K562 (cell line): ENCODE data around the gene PPFIBP2. TPM values are rescaled to one million over a fixed set of nuclear protein-coding genes. Genes with fewer than 3 reads are reported as not detected.

Experiments
- ATAC-seq: fragments of 200-7000 bp; cut with Tn5 transposase; 3 replicates; pipeline ENCODE4 v1.9.1; 2020; ENCODE audit warnings: moderate library complexity
- BruUV-seq: library from RNA; stranded (reverse); fragments of 400-500 nt; replicated peaks from 2 replicates; lab custom pipeline; 2021; lab: Mats Ljungman, UMichigan
- CTCF ChIA-PET: fragments of 300-600 bp; formaldehyde crosslinking; extraction: SDS; loops from one replicate; lab custom pipeline; 2021; ENCODE audit warnings: low intra/inter-chr PET ratio; lab: Yijun Ruan, JAX
- POLR2A ChIA-PET: fragments of 300-600, 350-650 bp; sonication (Branson Sonifier 250); formaldehyde crosslinking; extraction: SDS; loops from one replicate; lab custom pipeline; 2021; ENCODE audit warnings: antibody characterized with exemption, inconsistent platforms; lab: Yijun Ruan, JAX
- DNase-seq, 4 experiments: peaks; one replicate each; pipeline versions ENCODE4 v3.0.0 to v3.0.0-alpha.2; 2011 to 2018; ENCODE audit warnings: low spot score in 3 of 4, mixed read lengths in 3 of 4; ENCODE audit errors: extremely low read depth in 1 of 4
- FAIRE-seq: peaks from 2 replicates; lab custom pipeline; 2011; peaks lifted over from hg19 to GRCh38; lab: Jason Lieb, UNC
- H2AFZ ChIP-seq: 2 replicates; pipeline ENCODE4 v1.6.0; 2011; ENCODE audit warnings: low read depth, low read length, control low read depth, inconsistent platforms
- H3K27ac ChIP-seq: fragments of 200-600 bp; 3 replicates; pipeline ENCODE4 v1.8.0; 2011; ENCODE audit warnings: low read depth, mild to moderate bottlenecking, control low read depth, inconsistent platforms, low read length, moderate library complexity, mixed read lengths; ENCODE audit errors: extremely low read depth
- H3K27me3 ChIP-seq, 2 experiments: fragments of 300-600 bp in 1 of 2; 2 replicates in 1 of 2; 3 replicates in 1 of 2; pipeline versions ENCODE4 v1.6.0 to v1.8.0; 2011; ENCODE audit warnings: inconsistent platforms in 2 of 2, low read length in 2 of 2, mild to moderate bottlenecking in 1 of 2, mixed read lengths in 1 of 2, moderate library complexity in 1 of 2; ENCODE audit not compliant: control insufficient read depth in 2 of 2, insufficient read depth in 2 of 2
- H3K36me3 ChIP-seq: fragments of 300-600 bp; 3 replicates; pipeline ENCODE4 v1.8.0; 2011; ENCODE audit warnings: mild to moderate bottlenecking, low read length, inconsistent platforms; ENCODE audit not compliant: control insufficient read depth, insufficient read depth
- H3K4me1 ChIP-seq, 2 experiments: fragments of 200-600 bp in 1 of 2; replicated peaks in 1 of 2; 2 replicates in 1 of 2; 3 replicates in 1 of 2; pipeline versions ENCODE4 v1.5.1 to v1.8.0; 2011; ENCODE audit warnings: inconsistent platforms in 2 of 2, low read length in 2 of 2, mild to moderate bottlenecking in 1 of 2, mixed read lengths in 1 of 2, moderate library complexity in 1 of 2; ENCODE audit not compliant: control insufficient read depth in 2 of 2, insufficient read depth in 2 of 2
- H3K4me2 ChIP-seq: 2 replicates; pipeline ENCODE4 v1.6.1; 2011; ENCODE audit warnings: low read length, control low read depth, inconsistent platforms, mixed read lengths; ENCODE audit not compliant: insufficient read depth
- H3K4me3 ChIP-seq: fragments of 200-600 bp; sonication (generic), shearing (Covaris generic); 2 replicates; pipeline ENCODE4 v1.5.1; 2016; ENCODE audit warnings: control low read depth, inconsistent platforms
- H3K79me2 ChIP-seq: fragments of 200-600 bp; 3 replicates; pipeline ENCODE4 v1.8.0; 2011; ENCODE audit warnings: low read length, inconsistent platforms; ENCODE audit not compliant: control insufficient read depth, insufficient read depth
- H3K9ac ChIP-seq, 2 experiments: 2 replicates each; pipeline versions ENCODE4 v1.6.0 to v1.6.1; 2011; ENCODE audit warnings: low read depth in 2 of 2, low read length in 2 of 2, control low read depth in 1 of 2, inconsistent platforms in 1 of 2, mild to moderate bottlenecking in 1 of 2, mixed read lengths in 1 of 2; ENCODE audit not compliant: insufficient read depth in 1 of 2
- H3K9me1 ChIP-seq: one replicate; pipeline ENCODE4 v1.6.0; 2011; ENCODE audit warnings: inconsistent platforms, mild to moderate bottlenecking, low read length, moderate library complexity; ENCODE audit not compliant: control insufficient read depth, insufficient read depth
- H3K9me3 ChIP-seq: replicated peaks from 2 replicates; pipeline ENCODE4 v1.5.1; 2011; ENCODE audit warnings: low read depth, low read length, inconsistent platforms; ENCODE audit not compliant: control insufficient read depth, insufficient read depth
- H4K20me1 ChIP-seq: replicated peaks from 2 replicates; pipeline ENCODE4 v1.6.1; 2011; ENCODE audit warnings: low read length, inconsistent platforms, mixed read lengths; ENCODE audit not compliant: control insufficient read depth, insufficient read depth
- CREM ChIP-seq: IDR thresholded peaks from 2 replicates; pipeline ENCODE4 v1.6.1; 2014; ENCODE audit warnings: antibody characterized with exemption, low read depth
- HDAC8 ChIP-seq: fragments of 450-650 bp; IDR thresholded peaks from 2 replicates; pipeline ENCODE4 v1.6.1; 2016; ENCODE audit warnings: mild to moderate bottlenecking, missing genetic modification characterization, moderate library complexity, missing compliant biosample characterization
- HIVEP1 ChIP-seq: fragments of 250-450 bp; sonication (Bioruptor Pico); IDR thresholded peaks from 2 replicates; pipeline ENCODE4 v1.4.0; 2020; ENCODE audit warnings: mild to moderate bottlenecking
- SMAD2 ChIP-seq: fragments of 150-350 bp; IDR thresholded peaks from 2 replicates; pipeline ENCODE4 v1.6.1; 2014; ENCODE audit warnings: low read depth, mild to moderate bottlenecking, low read length
- TARDBP ChIP-seq: fragments of 450-650 bp; IDR thresholded peaks from 2 replicates; pipeline ENCODE4 v1.6.1; 2016
- XRCC3 ChIP-seq: fragments of 450-650 bp; IDR thresholded peaks from 2 replicates; pipeline ENCODE4 v1.6.1; 2017; ENCODE audit warnings: mild to moderate bottlenecking, moderate library complexity
- ZKSCAN8 ChIP-seq: fragments of 200-800 bp; sonication (Bioruptor generic); IDR thresholded peaks from 2 replicates; pipeline ENCODE4 v1.6.1; 2016; ENCODE audit warnings: missing genetic modification characterization, missing compliant biosample characterization
- ZNF124 ChIP-seq: sonication (generic); formaldehyde crosslinking; IDR thresholded peaks from 2 replicates; pipeline ENCODE4 v1.8.1; 2022; ENCODE audit warnings: missing genetic modification reagents
- ZNF140 ChIP-seq: fragments of 250-450 bp; sonication (Bioruptor Pico); IDR thresholded peaks from 2 replicates; pipeline ENCODE4 v1.8.0; 2021; ENCODE audit warnings: moderate library complexity, mild to moderate bottlenecking, inconsistent platforms
- ZNF146 ChIP-seq: IDR thresholded peaks from one replicate; pipeline ENCODE4 v1.6.1; 2018; ENCODE audit warnings: missing compliant biosample characterization; ENCODE audit not compliant: unreplicated experiment
- ZNF780A ChIP-seq: fragments of 250-450 bp; sonication (Bioruptor Pico); IDR thresholded peaks from 2 replicates; pipeline ENCODE4 v1.5.0; 2021; ENCODE audit warnings: mild to moderate bottlenecking
- WGBS: fragments of 100-300 bp; shearing (Covaris generic); methylation state at CpG from one replicate; pipeline ENCODE4 v1.1.6; 2016; ENCODE audit warnings: low coverage, mixed read lengths; ENCODE audit not compliant: insufficient coverage; ENCODE audit errors: missing lambda C conversion rate; 5-methylcytosine and 5-hydroxymethylcytosine counted together
- in situ Hi-C: fragments of 300-500 bp; cut with MboI; formaldehyde crosslinking; loops from 4 replicates; pipeline ENCODE4 v1.15.0; 2018; ENCODE audit warnings: inconsistent platforms, mixed read lengths
- intact Hi-C: fragments of 100-400 bp; cut with micrococcal nuclease; formaldehyde crosslinking; loops from 2 replicates; pipeline ENCODE4 v1.14.2; 2022
- polyA plus RNA-seq, 8 experiments: library from polyadenylated mRNA; depleted of rRNA in 4 of 8; stranded (reverse) in 5 of 8; unstranded in 3 of 8; fragments of >200 nt; fragmentation: Nextera tagmentation in 2 of 8; fragmentation: Illumina TruSeq in 1 of 8; extraction: Ambion mirVana in 2 of 8; extraction: Trizol in 1 of 8; gene quantifications; 2 replicates each; pipeline versions ENCODE4 v1.2.1 to v1.2.3, GENCODE V29; 2011 to 2014; ENCODE audit warnings: inconsistent platforms in 1 of 8, missing spikeins in 1 of 8
- total RNA-seq, 7 experiments: library from RNA; depleted of rRNA in 6 of 7; stranded (reverse); fragments of >200 nt in 6 of 7; fragmentation: Illumina TruSeq in 2 of 7; extraction: Trizol in 2 of 7; gene quantifications; 2 replicates each; pipeline versions ENCODE4 v1.2.1 to v1.2.3, GENCODE V29; 2011 to 2021; ENCODE audit warnings: low replicate concordance in 1 of 7
- TF ChIP-seq, protein P1 (sequence below): sonication (generic); formaldehyde crosslinking; IDR thresholded peaks from 2 replicates; pipeline ENCODE4 v1.8.0; 2022; ENCODE audit warnings: mild to moderate bottlenecking, missing genetic modification reagents
- TF ChIP-seq, protein P2 (sequence below): sonication (generic); formaldehyde crosslinking; IDR thresholded peaks from 2 replicates; pipeline ENCODE4 v1.8.0; 2023; ENCODE audit warnings: mild to moderate bottlenecking, missing genetic modification reagents
- TF ChIP-seq, protein P3 (sequence below): sonication (generic); formaldehyde crosslinking; IDR thresholded peaks from 2 replicates; pipeline ENCODE4 v1.8.1; 2023; ENCODE audit warnings: mild to moderate bottlenecking, missing genetic modification reagents, moderate library complexity

PPFIBP2 gene
- total and polyA plus RNA-seq, 9 of the 15 experiments (the other 6 are each of a cell fraction or from before 2014, with no cell fraction given): 0.18 to 3.4 (median 1.2) TPM

DNA sequence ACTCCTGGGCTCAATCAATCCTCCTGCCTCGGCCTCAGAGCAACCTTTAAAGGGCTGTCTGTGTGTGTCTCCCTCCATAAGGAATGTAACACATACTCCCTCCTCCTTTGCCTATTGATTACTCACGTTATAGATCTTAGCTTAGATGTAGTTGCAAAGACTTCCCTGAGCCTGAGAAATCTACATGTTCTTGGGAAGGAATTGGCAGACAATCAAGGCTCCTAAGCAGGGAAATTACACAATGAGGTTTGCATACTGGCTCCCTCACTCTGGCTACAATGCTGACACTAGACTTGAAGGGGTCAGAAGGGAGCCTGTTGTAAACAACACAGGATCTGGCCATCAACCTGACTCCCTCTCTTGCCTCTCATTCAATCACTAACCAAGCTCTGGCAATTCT, 33.7 kb upstream of the PPFIBP2 start:
- no TSS peak for BruUV-seq
- ATAC-seq (no peak), FAIRE-seq (no peak), DNase-seq (no peak)
- Histone ChIP-seq H4K20me1 (no peaks in the 10 kb centered on the region), H3K9me1 (no peaks in the 10 kb centered on the region), H3K27ac (no peak overlapping the region), H3K27me3 (peaks cover 0 to 3% of the 10 kb centered on the region in 2 experiments; a peak in 1 of 5 replicates), H3K4me3 (no peak overlapping the region), H3K9ac (no peak overlapping the region), H3K9me3 (no peaks in the 10 kb centered on the region), H3K79me2 (no peaks in the 10 kb centered on the region), H3K4me1 (no peaks in the 10 kb centered on the region), H2AFZ (no peak overlapping the region), H3K4me2 (no peak overlapping the region), H3K36me3 (no peaks in the 10 kb centered on the region)
- 0% methylated on average over 2 of the region's 2 CpGs for WGBS
- CTCF ChIA-PET: interaction anchor here (0.5 kb wide), 1 partner anchor 420 kb away, joined by 3 read pairs; no protein-coding TSS in a partner anchor
- POLR2A ChIA-PET: interaction anchor here (0.7 to 1.1 kb wide), 2 partner anchors 10 kb away, joined by 3 read pairs; no protein-coding TSS in a partner anchor
- in situ Hi-C loops (no loop called here), intact Hi-C loops (no loop called here)
- TF ChIP-seq, protein P1, sequence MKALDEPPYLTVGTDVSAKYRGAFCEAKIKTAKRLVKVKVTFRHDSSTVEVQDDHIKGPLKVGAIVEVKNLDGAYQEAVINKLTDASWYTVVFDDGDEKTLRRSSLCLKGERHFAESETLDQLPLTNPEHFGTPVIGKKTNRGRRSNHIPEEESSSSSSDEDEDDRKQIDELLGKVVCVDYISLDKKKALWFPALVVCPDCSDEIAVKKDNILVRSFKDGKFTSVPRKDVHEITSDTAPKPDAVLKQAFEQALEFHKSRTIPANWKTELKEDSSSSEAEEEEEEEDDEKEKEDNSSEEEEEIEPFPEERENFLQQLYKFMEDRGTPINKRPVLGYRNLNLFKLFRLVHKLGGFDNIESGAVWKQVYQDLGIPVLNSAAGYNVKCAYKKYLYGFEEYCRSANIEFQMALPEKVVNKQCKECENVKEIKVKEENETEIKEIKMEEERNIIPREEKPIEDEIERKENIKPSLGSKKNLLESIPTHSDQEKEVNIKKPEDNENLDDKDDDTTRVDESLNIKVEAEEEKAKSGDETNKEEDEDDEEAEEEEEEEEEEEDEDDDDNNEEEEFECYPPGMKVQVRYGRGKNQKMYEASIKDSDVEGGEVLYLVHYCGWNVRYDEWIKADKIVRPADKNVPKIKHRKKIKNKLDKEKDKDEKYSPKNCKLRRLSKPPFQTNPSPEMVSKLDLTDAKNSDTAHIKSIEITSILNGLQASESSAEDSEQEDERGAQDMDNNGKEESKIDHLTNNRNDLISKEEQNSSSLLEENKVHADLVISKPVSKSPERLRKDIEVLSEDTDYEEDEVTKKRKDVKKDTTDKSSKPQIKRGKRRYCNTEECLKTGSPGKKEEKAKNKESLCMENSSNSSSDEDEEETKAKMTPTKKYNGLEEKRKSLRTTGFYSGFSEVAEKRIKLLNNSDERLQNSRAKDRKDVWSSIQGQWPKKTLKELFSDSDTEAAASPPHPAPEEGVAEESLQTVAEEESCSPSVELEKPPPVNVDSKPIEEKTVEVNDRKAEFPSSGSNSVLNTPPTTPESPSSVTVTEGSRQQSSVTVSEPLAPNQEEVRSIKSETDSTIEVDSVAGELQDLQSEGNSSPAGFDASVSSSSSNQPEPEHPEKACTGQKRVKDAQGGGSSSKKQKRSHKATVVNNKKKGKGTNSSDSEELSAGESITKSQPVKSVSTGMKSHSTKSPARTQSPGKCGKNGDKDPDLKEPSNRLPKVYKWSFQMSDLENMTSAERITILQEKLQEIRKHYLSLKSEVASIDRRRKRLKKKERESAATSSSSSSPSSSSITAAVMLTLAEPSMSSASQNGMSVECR (CRISPR knock-in tag): no peak
- TF ChIP-seq, protein P2, sequence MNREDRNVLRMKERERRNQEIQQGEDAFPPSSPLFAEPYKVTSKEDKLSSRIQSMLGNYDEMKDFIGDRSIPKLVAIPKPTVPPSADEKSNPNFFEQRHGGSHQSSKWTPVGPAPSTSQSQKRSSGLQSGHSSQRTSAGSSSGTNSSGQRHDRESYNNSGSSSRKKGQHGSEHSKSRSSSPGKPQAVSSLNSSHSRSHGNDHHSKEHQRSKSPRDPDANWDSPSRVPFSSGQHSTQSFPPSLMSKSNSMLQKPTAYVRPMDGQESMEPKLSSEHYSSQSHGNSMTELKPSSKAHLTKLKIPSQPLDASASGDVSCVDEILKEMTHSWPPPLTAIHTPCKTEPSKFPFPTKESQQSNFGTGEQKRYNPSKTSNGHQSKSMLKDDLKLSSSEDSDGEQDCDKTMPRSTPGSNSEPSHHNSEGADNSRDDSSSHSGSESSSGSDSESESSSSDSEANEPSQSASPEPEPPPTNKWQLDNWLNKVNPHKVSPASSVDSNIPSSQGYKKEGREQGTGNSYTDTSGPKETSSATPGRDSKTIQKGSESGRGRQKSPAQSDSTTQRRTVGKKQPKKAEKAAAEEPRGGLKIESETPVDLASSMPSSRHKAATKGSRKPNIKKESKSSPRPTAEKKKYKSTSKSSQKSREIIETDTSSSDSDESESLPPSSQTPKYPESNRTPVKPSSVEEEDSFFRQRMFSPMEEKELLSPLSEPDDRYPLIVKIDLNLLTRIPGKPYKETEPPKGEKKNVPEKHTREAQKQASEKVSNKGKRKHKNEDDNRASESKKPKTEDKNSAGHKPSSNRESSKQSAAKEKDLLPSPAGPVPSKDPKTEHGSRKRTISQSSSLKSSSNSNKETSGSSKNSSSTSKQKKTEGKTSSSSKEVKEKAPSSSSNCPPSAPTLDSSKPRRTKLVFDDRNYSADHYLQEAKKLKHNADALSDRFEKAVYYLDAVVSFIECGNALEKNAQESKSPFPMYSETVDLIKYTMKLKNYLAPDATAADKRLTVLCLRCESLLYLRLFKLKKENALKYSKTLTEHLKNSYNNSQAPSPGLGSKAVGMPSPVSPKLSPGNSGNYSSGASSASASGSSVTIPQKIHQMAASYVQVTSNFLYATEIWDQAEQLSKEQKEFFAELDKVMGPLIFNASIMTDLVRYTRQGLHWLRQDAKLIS: no peak
- TF ChIP-seq ZNF146 (CRISPR knock-in tag): no peak
- TF ChIP-seq, protein P3, sequence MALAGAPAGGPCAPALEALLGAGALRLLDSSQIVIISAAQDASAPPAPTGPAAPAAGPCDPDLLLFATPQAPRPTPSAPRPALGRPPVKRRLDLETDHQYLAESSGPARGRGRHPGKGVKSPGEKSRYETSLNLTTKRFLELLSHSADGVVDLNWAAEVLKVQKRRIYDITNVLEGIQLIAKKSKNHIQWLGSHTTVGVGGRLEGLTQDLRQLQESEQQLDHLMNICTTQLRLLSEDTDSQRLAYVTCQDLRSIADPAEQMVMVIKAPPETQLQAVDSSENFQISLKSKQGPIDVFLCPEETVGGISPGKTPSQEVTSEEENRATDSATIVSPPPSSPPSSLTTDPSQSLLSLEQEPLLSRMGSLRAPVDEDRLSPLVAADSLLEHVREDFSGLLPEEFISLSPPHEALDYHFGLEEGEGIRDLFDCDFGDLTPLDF (CRISPR knock-in tag): no peak
- TF ChIP-seq HDAC8: no peak
- TF ChIP-seq ZNF140: no peak
- TF ChIP-seq CREM: no peak
- no peak for TF ChIP-seq ZKSCAN8 (CRISPR knock-in tag)
- TF ChIP-seq XRCC3: no peak
- TF ChIP-seq HIVEP1: no peak
- TF ChIP-seq ZNF124 (CRISPR knock-in tag): no peak
- no peak for TF ChIP-seq TARDBP
- no peak for TF ChIP-seq ZNF780A (CRISPR knock-in tag)
- TF ChIP-seq SMAD2: no peak
